GM12873 (cell line): ENCODE data around the gene SERPING1.
A peak's percentile ranks its signal among the peaks of the same experiment; 100 is the strongest.

Source experiments
- CTCF ChIP-seq: IDR thresholded peaks from 2 replicates; pipeline ENCODE4 v1.5.1; 2012; ENCODE audit warnings: low read depth, mild to moderate bottlenecking, moderate library complexity, low read length, control low read depth; ENCODE audit not compliant: insufficient read depth; ENCODE audit errors: missing control alignments

Gene SERPING1

DNA sequence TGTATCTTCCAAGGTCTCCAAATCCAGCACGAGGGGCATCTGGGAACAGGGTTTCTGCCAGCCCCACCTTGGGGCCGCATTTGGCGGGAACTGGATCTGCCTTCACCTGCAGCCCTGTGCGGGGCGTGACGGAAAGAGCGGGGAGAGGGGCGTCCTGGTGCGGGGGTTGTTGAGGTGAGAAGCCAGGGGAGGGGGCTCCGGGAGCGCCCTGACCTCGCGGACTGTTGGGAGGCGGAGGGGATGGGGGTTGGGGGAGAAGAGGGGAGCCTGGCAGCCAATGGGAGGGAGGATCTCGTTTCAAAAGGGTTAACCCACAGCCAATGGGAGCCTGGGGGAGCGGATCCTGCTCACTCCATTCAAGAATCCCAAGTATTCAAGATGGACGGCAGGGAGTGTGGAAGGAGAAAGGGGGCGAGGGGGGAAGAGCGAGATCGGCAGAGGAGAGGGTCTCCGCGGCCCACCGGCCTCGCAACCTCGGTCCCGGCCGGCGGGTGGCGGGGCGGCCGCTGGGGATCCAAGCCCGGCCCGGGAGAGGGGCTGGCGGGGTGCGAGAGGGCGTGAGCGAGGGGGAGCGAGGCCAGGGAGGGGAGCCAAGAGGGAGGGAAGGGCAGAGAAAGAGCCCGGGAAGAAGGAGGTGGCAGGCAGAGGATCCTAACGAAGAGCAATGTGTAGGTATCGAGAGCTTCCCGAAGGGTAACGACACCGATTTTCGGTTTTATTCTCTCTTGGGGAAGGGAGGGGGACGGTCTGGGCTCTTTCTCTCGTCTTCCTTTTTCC, 40.7 kb downstream of the SERPING1 start:
- TF ChIP-seq CTCF: no peak

DNA sequence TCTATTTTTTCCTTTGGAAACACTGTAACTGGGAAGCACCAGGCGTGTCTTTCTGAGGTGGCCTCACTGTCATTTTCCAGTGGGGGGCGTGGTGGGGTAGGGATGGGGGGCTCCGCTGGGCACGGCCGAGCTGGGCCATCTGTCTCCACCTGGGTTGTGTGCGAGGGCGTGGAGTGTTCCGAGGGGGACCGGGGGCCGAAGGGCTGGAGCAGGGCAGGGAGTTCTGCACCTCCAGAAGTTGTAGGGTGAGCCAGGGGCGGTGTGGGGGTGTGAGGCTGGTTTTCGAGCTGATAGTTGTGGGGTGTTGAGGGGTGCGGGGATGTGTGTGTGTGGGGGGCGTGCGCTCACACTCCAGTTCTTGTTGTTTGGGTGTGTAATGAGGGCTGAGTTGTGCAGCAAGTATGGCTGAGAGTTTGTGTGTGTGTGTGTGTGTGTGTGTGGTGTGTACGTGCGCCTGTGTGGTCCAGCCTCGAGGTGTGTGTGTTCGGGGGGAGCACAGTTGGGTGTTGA, 41.4 kb downstream of the SERPING1 start:
- no peak for TF ChIP-seq CTCF

DNA sequence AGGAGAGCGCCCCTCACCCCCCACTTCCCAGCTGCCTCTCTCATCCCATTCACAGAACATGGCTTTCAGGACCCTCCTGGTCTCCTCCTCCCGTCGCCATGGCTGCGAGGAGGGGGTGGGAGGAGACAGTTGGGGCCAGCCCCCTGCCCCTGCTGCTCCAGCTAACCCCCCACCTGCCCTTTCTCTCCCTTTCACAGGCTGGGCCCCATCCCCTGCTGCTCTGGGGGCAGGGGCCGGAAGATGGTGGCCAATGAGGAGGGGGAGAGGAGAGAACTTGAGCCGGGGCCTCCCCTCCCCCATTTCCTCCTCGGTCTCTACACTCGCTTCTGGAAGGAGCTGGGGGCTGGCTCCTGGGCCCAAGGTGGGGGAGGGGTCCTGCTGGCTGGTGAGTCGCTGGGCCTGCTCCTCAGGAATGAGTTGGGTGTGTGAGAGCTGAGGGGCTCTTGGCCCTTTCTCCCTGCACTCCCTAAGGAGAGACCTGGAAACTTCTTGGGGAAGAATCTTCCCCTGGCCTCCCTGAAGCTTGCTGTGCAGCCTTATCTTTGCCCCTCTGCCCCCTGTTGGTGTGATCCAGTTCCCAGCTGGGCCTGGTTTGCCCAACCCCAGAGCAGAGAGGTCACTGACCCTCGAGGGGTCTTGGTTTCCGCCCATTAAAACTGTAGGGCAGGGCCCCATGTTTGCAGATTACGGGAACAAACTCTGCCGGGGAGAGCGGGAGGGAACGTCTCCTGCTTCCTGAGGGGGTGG, 42.0 kb downstream of the SERPING1 start:
- TF ChIP-seq CTCF: peak; percentile 6

DNA sequence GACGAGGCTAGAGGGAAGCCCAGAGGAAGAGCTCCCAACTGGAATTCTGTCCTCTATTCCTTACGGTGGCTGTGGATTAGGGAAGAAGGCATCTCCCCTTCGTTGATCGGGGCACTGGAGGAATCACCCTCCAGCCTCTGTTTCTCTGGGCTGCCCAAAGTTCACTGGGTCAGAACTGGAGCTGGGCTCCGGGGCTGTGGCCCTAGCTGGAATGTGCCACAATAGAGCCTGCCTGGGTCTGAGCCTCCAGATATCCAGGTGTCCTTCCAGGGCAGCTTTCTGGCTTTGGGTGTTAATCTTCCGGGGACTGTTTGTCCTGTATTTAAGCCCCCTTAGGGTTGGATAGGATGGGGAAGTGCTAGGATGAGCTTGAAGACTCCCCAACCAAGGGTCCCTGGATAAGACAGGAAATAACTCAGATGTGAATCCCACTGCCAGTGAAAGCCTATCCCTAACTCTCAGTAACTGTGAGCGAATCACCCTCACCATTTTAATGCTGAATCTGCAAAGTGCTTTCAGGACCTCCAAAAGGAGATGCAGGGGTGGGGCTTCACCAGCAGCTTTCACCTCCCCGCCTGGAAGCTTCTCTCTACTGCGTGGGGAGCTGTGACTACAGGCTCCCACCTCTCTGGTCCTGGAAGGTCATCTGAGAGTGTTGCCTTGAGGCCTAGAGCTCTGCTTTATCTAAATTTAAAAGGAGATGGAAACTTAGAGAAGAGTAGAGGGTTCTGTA, 42.7 kb downstream of the SERPING1 start:
- TF ChIP-seq CTCF: no peak

- peak; percentile 67 for TF ChIP-seq CTCF
These were observed 43.7 kb downstream of the SERPING1 start for GRCh38 chr11:57641011-57641807.

- no peak for TF ChIP-seq CTCF
These were observed 46.3 kb downstream of the SERPING1 start for GRCh38 chr11:57643802-57644201.
